Measurements from ENCODE around the gene TOMM20.
"Not testable (repeated sequence)": the region's sequence is repeated elsewhere in the genome, so short reads cannot be mapped to it uniquely, and the experiment has no call there.

DNA sequence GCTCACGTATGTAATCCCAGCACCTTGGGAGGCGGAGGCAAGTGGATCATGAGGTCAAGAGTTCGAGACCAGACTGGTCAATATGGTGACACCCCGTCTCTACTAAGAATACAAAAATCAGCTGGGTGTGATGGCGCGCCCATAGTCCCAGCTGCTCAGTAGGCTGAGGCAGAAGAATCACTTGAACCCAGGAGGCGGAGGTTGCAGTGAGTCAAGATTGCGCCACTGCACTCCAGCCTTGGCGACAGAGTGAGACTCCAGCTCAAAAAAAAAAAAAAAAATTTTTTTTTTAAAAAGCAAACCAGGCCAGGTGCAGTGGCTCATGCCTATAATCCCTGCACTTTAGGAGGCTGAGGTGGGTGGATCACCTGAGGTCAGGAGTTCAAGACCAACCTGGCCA, 30.6 kb upstream of the TOMM20 start:
- TF ChIP-seq, protein P1, sequence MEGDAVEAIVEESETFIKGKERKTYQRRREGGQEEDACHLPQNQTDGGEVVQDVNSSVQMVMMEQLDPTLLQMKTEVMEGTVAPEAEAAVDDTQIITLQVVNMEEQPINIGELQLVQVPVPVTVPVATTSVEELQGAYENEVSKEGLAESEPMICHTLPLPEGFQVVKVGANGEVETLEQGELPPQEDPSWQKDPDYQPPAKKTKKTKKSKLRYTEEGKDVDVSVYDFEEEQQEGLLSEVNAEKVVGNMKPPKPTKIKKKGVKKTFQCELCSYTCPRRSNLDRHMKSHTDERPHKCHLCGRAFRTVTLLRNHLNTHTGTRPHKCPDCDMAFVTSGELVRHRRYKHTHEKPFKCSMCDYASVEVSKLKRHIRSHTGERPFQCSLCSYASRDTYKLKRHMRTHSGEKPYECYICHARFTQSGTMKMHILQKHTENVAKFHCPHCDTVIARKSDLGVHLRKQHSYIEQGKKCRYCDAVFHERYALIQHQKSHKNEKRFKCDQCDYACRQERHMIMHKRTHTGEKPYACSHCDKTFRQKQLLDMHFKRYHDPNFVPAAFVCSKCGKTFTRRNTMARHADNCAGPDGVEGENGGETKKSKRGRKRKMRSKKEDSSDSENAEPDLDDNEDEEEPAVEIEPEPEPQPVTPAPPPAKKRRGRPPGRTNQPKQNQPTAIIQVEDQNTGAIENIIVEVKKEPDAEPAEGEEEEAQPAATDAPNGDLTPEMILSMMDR (IDR thresholded peaks at IDR 0.05; ENCODE audit: insufficient read depth, low read length, poor library complexity, severe bottlenecking): not testable (repeated sequence)
- TF ChIP-seq EZH2phosphoT487 (conservative IDR thresholded peaks at IDR 0.05; ENCODE audit: low read length): not testable (repeated sequence)
